Breast epithelium (tissue), 4 donors: ENCODE results near the gene CAB39. TPM values are rescaled to one million over a fixed set of nuclear protein-coding genes. Genes with fewer than 3 reads are reported as not detected.

ENCODE experiments used
- DNase-seq, 2 donors: peaks; one replicate each; pipeline ENCODE4 v3.0.0-alpha.2; 2019; ENCODE audit warnings: low spot score in 2 of 2
- H3K27ac ChIP-seq, 2 donors: fragments of 200-600 bp; sonication (generic) in 1 of 2; one replicate each; pipeline ENCODE4 v1.5.1; 2016 to 2019; ENCODE audit warnings: mild to moderate bottlenecking in 1 of 2
- H3K27me3 ChIP-seq, 2 donors: fragments of 200-600 bp; sonication (generic) in 1 of 2; one replicate each; pipeline versions ENCODE4 v1.5.1 to v1.6.0; 2017 to 2019; ENCODE audit warnings: control low read depth in 1 of 2, mild to moderate bottlenecking in 1 of 2
- H3K36me3 ChIP-seq: fragments of 200-600 bp; one replicate; pipeline ENCODE4 v1.5.1; 2019
- H3K4me1 ChIP-seq, 2 donors: fragments of 200-600 bp; sonication (generic); one replicate each; pipeline ENCODE4 v1.5.1; 2016 to 2019; ENCODE audit warnings: control low read depth in 1 of 2
- H3K4me3 ChIP-seq, 3 donors: fragments of 200-600 bp; sonication (generic); 1 replicate in 2 of 3; 2 replicates in 1 of 3; pipeline ENCODE4 v1.5.1; 2016 to 2019; ENCODE audit warnings: mild to moderate bottlenecking in 3 of 3, moderate library complexity in 2 of 3
- H3K9me3 ChIP-seq, 2 donors: fragments of 200-600 bp; sonication (generic) in 1 of 2; one replicate each; pipeline ENCODE4 v1.5.1; 2016 to 2019; ENCODE audit warnings: control low read depth in 1 of 2
- POLR2A ChIP-seq: fragments of 450-650 bp; IDR thresholded peaks from one replicate; pipeline ENCODE4 v1.6.1; 2016; ENCODE audit warnings: antibody characterized with exemption, mild to moderate bottlenecking, moderate library complexity
- POLR2AphosphoS5 ChIP-seq, 3 donors: sonication (generic); formaldehyde crosslinking; IDR thresholded peaks; one replicate each; pipeline ENCODE4 v1.6.1; 2017; ENCODE audit warnings: antibody characterized with exemption in 3 of 3
- intact Hi-C: fragments of 100-400 bp; cut with DNase I; formaldehyde crosslinking; loops from one replicate; pipeline ENCODE4 v1.15.1; 2023; ENCODE audit warnings: low total_unique reads
- total RNA-seq, 3 donors: library from RNA; depleted of rRNA; stranded (reverse); fragments of >200 nt; gene quantifications; one replicate each; pipeline ENCODE4 v1.1.0, GENCODE V29; 2016
- TF ChIP-seq, protein P1 (sequence below), 3 donors: fragments of 450-650 bp; IDR thresholded peaks; one replicate each; pipeline ENCODE4 v1.5.1; 2016 to 2017; ENCODE audit warnings: antibody characterized with exemption in 3 of 3, mild to moderate bottlenecking in 3 of 3, moderate library complexity in 3 of 3

Gene CAB39
- total RNA-seq, 3 donors from 2014 or later = 79.0 to 85.9 (median 83.4) TPM

- Histone ChIP-seq H3K27me3 (no peaks in the 10 kb centered on the region), H3K27ac (no peak overlapping the region), H3K4me1 (no peaks in the 10 kb centered on the region), H3K36me3 (no peaks in the 10 kb centered on the region), H3K9me3 (peaks cover 0 to under 1% of the 10 kb centered on the region in 2 donors), H3K4me3 (no peak overlapping the region)
- TF ChIP-seq, protein P1, sequence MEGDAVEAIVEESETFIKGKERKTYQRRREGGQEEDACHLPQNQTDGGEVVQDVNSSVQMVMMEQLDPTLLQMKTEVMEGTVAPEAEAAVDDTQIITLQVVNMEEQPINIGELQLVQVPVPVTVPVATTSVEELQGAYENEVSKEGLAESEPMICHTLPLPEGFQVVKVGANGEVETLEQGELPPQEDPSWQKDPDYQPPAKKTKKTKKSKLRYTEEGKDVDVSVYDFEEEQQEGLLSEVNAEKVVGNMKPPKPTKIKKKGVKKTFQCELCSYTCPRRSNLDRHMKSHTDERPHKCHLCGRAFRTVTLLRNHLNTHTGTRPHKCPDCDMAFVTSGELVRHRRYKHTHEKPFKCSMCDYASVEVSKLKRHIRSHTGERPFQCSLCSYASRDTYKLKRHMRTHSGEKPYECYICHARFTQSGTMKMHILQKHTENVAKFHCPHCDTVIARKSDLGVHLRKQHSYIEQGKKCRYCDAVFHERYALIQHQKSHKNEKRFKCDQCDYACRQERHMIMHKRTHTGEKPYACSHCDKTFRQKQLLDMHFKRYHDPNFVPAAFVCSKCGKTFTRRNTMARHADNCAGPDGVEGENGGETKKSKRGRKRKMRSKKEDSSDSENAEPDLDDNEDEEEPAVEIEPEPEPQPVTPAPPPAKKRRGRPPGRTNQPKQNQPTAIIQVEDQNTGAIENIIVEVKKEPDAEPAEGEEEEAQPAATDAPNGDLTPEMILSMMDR (IDR thresholded peaks at IDR 0.05) = no peak
- TF ChIP-seq POLR2A (no peak), POLR2AphosphoS5 (IDR thresholded peaks at IDR 0.05) (no peak)
- no peak for DNase-seq
- intact Hi-C loops = no loop called here
Observed at GRCh38 chr2:230672836-230673235, 39.8 kb upstream of the CAB39 start.

DNA sequence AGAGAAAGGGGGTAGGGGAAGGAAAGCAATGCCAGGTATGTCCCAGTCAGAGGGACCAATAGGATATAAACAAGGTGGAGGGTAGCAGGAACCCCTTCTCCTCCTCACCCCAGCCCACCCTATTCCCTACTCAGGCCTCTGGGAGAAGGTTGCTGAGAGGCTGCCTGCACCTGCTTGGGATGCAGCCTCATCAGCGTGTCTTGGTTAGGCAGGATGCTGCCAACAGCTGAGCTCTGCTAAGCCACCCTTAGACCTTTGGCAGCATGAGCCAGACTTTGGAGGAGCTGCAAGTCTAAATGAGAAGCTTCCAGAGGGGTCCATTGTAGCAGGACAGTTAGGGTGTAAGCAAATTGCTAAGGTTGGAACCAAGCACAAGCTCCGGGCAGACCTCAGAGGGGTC lies 38.2 kb upstream of the CAB39 start:
- intact Hi-C loops = no loop called here
- Histone ChIP-seq H3K27me3 (no peaks in the 10 kb centered on the region), H3K4me1 (no peaks in the 10 kb centered on the region), H3K36me3 (no peaks in the 10 kb centered on the region), H3K27ac (no peak overlapping the region), H3K9me3 (peaks cover 0 to 6% of the 10 kb centered on the region in 2 donors), H3K4me3 (no peak overlapping the region)
- TF ChIP-seq POLR2AphosphoS5 (IDR thresholded peaks at IDR 0.05) = no peak
- TF ChIP-seq, protein P1 (IDR thresholded peaks at IDR 0.05) = no peak
- no peak for TF ChIP-seq POLR2A
- DNase-seq = no peak

- Histone ChIP-seq H3K27ac (no peak overlapping the region), H3K4me1 (no peaks in the 10 kb centered on the region), H3K4me3 (no peak overlapping the region), H3K36me3 (no peaks in the 10 kb centered on the region), H3K27me3 (no peaks in the 10 kb centered on the region), H3K9me3 (peaks cover 0 to 6% of the 10 kb centered on the region in 2 donors)
- TF ChIP-seq POLR2AphosphoS5 (IDR thresholded peaks at IDR 0.05) (no peak), POLR2A (no peak)
- TF ChIP-seq, protein P1 (IDR thresholded peaks at IDR 0.05) = no peak
- DNase-seq = no peak
- intact Hi-C loops = no loop called here
Observed at GRCh38 chr2:230674966-230675672, 37.5 kb upstream of the CAB39 start.

- peaks cover 0 to 6% of the 10 kb centered on the region in 2 donors for H3K9me3 ChIP-seq
- no peaks in the 10 kb centered on the region for H3K4me1 ChIP-seq
- H3K4me3 ChIP-seq = no peak overlapping the region
- no peak for DNase-seq
- TF ChIP-seq POLR2AphosphoS5 (IDR thresholded peaks at IDR 0.05) (no peak), POLR2A (no peak)
- TF ChIP-seq, protein P1 (IDR thresholded peaks at IDR 0.05) = no peak
- intact Hi-C loops = no loop called here
- H3K36me3 ChIP-seq = no peaks in the 10 kb centered on the region
- no peak overlapping the region for H3K27ac ChIP-seq
- no peaks in the 10 kb centered on the region for H3K27me3 ChIP-seq
Observed at GRCh38 chr2:230676546-230676945, 36.1 kb upstream of the CAB39 start.

DNA sequence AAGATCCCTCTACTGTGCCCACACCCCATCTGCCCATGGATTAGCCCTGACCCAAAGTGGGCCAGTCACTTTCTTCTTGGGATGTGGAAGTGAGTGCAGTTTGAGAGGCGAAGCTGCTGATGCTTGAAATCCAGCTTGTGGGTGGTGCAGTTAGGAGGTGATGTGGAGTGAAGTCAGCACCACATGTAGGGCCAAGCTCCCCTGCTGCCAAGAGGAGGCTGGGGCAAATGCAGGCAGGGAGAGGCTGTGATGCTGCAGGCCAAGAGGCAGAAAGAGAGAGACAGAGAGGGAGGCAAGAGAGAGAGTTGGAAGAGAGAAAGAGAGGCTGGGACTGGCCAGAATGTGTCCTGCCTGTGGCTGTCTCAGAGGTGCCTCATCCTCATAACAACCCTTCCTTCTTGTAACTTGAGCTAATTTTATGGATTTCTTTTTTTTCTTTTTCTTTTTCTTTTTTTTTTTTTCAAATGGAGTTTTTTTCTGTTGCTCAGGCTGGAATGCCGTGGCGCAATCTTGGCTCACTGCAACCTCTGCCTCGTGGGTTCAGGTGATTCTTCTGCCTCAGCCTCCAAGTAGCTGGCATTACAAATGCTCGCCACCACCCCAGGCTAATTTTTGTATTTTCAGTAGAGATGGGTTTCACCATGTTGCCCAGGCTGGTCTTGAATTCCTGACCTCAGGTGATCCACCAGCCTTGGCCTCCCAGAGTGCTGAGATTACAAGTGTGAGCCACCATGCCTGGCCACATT lies 35.3 kb upstream of the CAB39 start:
- Histone ChIP-seq H3K9me3 (peaks cover 0 to 6% of the 10 kb centered on the region in 2 donors), H3K27ac (no peak overlapping the region), H3K4me3 (no peak overlapping the region), H3K27me3 (no peaks in the 10 kb centered on the region), H3K36me3 (no peaks in the 10 kb centered on the region), H3K4me1 (no peaks in the 10 kb centered on the region)
- TF ChIP-seq POLR2AphosphoS5 (IDR thresholded peaks at IDR 0.05) = no peak
- TF ChIP-seq POLR2A = no peak
- intact Hi-C loops = no loop called here
- no peak for DNase-seq
